HepG2 (cell line): ENCODE data around the gene P2RY2. TPM values are rescaled to one million over a fixed set of nuclear protein-coding genes. Genes with fewer than 3 reads are reported as not detected.

Experiments
- ATF4 ChIP-seq, 2 experiments: fragments of 450-650 bp in 1 of 2; sonication (generic) in 1 of 2; formaldehyde crosslinking; IDR thresholded peaks; 2 replicates each; pipeline versions ENCODE4 v1.5.0 to v1.8.0; 2020 to 2022; ENCODE audit warnings: mild to moderate bottlenecking in 1 of 2, missing genetic modification reagents in 1 of 2
- CC2D1A ChIP-seq: sonication (generic); formaldehyde crosslinking; IDR thresholded peaks from 2 replicates; pipeline ENCODE4 v1.8.1; 2023; ENCODE audit warnings: mild to moderate bottlenecking, missing genetic modification reagents
- FUBP1 ChIP-seq: sonication (generic); formaldehyde crosslinking; IDR thresholded peaks from 2 replicates; pipeline ENCODE4 v1.5.1; 2020; ENCODE audit warnings: missing genetic modification reagents, mild to moderate bottlenecking, borderline replicate concordance
- GMEB2 ChIP-seq: IDR thresholded peaks from 2 replicates; pipeline ENCODE4 v1.6.1; 2016; ENCODE audit warnings: missing biosample characterization, missing genetic modification reagents, low read depth
- HOXA9 ChIP-seq: sonication (generic); formaldehyde crosslinking; IDR thresholded peaks from 2 replicates; pipeline ENCODE4 v1.8.1; 2022; ENCODE audit warnings: missing genetic modification reagents, mild to moderate bottlenecking, moderate library complexity, borderline replicate concordance
- IRX3 ChIP-seq: sonication (generic); formaldehyde crosslinking; IDR thresholded peaks from 2 replicates; pipeline ENCODE4 v1.8.1; 2023; ENCODE audit warnings: mild to moderate bottlenecking, low read depth, missing genetic modification reagents, borderline replicate concordance
- KLF13 ChIP-seq: sonication (generic); formaldehyde crosslinking; IDR thresholded peaks from 2 replicates; pipeline ENCODE4 v1.4.0; 2020; ENCODE audit warnings: mild to moderate bottlenecking, missing genetic modification reagents
- MBD4 ChIP-seq: IDR thresholded peaks from 2 replicates; pipeline ENCODE4 v1.6.1; 2012; ENCODE audit warnings: low read length, inconsistent platforms, borderline replicate concordance
- PAX8 ChIP-seq: sonication (generic); formaldehyde crosslinking; IDR thresholded peaks from 2 replicates; pipeline ENCODE4 v1.8.0; 2022; ENCODE audit warnings: mild to moderate bottlenecking, missing genetic modification reagents, borderline replicate concordance
- YEATS4 ChIP-seq: sonication (generic); formaldehyde crosslinking; IDR thresholded peaks from 2 replicates; pipeline ENCODE4 v1.4.0; 2020; ENCODE audit warnings: missing genetic modification reagents, borderline replicate concordance
- ZFP41 ChIP-seq: sonication (generic); formaldehyde crosslinking; IDR thresholded peaks from 2 replicates; pipeline ENCODE4 v1.4.0; 2020; ENCODE audit warnings: mild to moderate bottlenecking, missing genetic modification reagents, borderline replicate concordance
- ZNF10 ChIP-seq: sonication (generic); formaldehyde crosslinking; IDR thresholded peaks from 2 replicates; pipeline ENCODE4 v1.4.0; 2020; ENCODE audit warnings: mild to moderate bottlenecking, low read depth, missing genetic modification reagents, borderline replicate concordance
- ZNF318 ChIP-seq: sonication (generic); formaldehyde crosslinking; IDR thresholded peaks from 2 replicates; pipeline ENCODE4 v1.4.0; 2020; ENCODE audit warnings: mild to moderate bottlenecking, missing genetic modification reagents
- ZNF530 ChIP-seq: sonication (generic); formaldehyde crosslinking; IDR thresholded peaks from 2 replicates; pipeline ENCODE4 v1.5.0; 2020; ENCODE audit warnings: low read depth, mild to moderate bottlenecking, missing genetic modification reagents
- ZSCAN21 ChIP-seq: sonication (generic); formaldehyde crosslinking; IDR thresholded peaks from 2 replicates; pipeline ENCODE4 v1.8.0; 2022; ENCODE audit warnings: mild to moderate bottlenecking, missing genetic modification reagents, moderate library complexity, borderline replicate concordance
- polyA plus RNA-seq, 8 experiments: library from polyadenylated mRNA; depleted of rRNA in 3 of 8; stranded (reverse) in 7 of 8; unstranded in 1 of 8; fragments of >200 nt; fragmentation: Illumina TruSeq in 4 of 8; extraction: Trizol in 4 of 8; gene quantifications; 2 replicates each; pipeline versions ENCODE4 v1.2.1 to v1.2.3, GENCODE V29; 2011 to 2016; ENCODE audit warnings: low read depth in 4 of 8, missing spikeins in 1 of 8, mixed read lengths in 1 of 8; ENCODE audit not compliant: insufficient read depth in 1 of 8
- total RNA-seq, 5 experiments: library from RNA; depleted of rRNA; stranded (reverse); fragments of >200 nt; fragmentation: Illumina TruSeq; extraction: Trizol; gene quantifications; 2 replicates each; pipeline ENCODE4 v1.2.3, GENCODE V29; 2016; ENCODE audit warnings: low read depth in 1 of 5

P2RY2 gene
- total and polyA plus RNA-seq, 2 of the 13 experiments (the other 11 are each of a cell fraction or from before 2014, with no cell fraction given), result 0.95 to 3.1 TPM

- no peak for TF ChIP-seq HOXA9 (CRISPR knock-in tag)
- no peak for TF ChIP-seq ZNF10 (CRISPR knock-in tag)
- no peak; the same call in 1 of the 2 replicates for TF ChIP-seq ZNF318 (CRISPR knock-in tag)
- no peak for TF ChIP-seq ZNF530 (CRISPR knock-in tag)
- TF ChIP-seq FUBP1 (CRISPR knock-in tag), result no peak
- TF ChIP-seq GMEB2 (CRISPR knock-in tag), result no peak
- TF ChIP-seq PAX8 (CRISPR knock-in tag), result no peak
- no peak for TF ChIP-seq IRX3 (CRISPR knock-in tag)
- no peak for TF ChIP-seq MBD4
- TF ChIP-seq YEATS4, result no peak
- TF ChIP-seq ZSCAN21 (CRISPR knock-in tag), result no peak
- no peak for TF ChIP-seq ATF4 (CRISPR knock-in tag; IDR thresholded peaks at IDR 0.05)
- TF ChIP-seq CC2D1A, result no peak
- TF ChIP-seq KLF13, result peak; percentile 50; the same call in 1 of the 2 replicates
- TF ChIP-seq ZFP41 (CRISPR knock-in tag), result no peak
Measured at GRCh38 chr11:73177778-73178539, 40.1 kb upstream of the P2RY2 start (continued).
